Measurements from ENCODE around the gene TAC1.
"Not testable (repeated sequence)": the region's sequence is repeated elsewhere in the genome, so short reads cannot be mapped to it uniquely, and the experiment has no call there.

The TAC1 gene

DNA sequence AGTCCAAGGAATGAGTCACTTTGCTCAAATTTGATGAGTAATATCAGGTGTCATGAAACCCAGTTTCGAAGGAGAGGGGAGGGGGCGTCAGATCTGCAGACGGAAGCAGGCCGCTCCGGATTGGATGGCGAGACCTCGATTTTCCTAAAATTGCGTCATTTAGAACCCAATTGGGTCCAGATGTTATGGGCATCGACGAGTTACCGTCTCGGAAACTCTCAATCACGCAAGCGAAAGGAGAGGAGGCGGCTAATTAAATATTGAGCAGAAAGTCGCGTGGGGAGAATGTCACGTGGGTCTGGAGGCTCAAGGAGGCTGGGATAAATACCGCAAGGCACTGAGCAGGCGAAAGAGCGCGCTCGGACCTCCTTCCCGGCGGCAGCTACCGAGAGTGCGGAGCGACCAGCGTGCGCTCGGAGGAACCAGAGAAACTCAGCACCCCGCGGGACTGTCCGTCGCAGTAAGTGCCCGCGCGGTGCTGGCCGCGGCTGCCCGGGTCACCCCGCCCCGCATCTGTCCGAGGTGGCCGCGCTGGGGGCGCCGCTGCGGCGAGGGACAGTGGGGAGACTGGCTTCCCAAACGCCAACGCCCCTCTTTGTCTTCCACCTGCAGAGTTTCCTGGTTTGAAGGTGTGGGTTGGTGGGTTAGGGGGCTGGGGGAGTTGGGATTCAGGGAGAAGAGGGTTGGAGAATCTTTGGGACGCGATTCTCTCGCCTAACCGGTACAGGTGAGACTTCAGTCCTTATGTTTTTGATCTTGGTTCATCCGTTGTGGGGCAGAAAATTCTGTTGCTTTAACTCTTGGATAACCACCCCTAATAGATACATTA is at the start of gene TAC1:
TAC1 (plus strand) TSS at position 351 of the 829 bp plus-strand sequence. CDS start 527 bp downstream, outside the sequence.
- no peak for DNase-seq

- DNase-seq = no peak
Observed at GRCh38 chr7:97685952-97686351, 45.9 kb upstream of the TAC1 start.

DNA sequence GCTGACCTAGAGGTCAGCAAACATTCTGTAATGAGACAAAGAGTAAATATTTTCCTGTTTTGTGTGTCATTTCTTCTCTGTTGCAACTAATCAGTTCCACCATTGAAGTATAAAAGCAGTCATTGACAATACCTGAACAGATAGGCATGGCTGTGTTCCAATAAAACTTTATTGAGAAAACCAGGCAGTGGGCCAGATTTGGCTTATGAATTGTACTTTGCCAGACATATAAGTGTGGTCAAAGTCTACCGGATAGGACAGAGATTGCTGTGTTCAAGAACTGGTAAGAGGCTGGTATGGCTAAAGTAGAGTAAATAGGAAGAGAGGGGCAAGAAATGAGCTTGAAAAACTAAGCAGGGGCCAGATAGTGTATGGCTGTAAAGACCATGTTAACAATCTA is 38.3 kb upstream of the TAC1 start:
- DNase-seq = no peak

GRCh38 chr7:97694355-97694754 is 37.5 kb upstream of the TAC1 start:
- DNase-seq = no peak

DNA sequence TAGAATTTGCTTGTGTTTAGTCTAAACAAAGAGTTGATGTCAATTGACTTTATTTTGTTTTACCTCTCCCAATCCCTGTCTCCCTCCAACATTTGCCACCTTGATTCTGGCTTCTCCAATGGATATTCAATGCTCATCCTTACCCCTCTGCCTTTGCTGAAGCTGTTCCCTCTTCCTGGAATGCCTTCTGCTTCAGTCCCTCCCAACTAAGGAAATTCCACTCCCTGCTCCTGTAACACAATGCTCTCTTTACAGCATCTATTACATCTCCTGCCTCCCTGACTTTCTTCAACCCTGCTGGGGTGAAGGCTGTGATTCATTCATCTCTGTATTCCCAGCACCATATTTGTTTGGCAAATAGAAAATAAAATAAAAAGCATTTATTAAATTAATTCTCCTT is 34.5 kb upstream of the TAC1 start:
- no peak for DNase-seq

GRCh38 chr7:97722386-97722785 is 9.5 kb upstream of the TAC1 start:
- DNase-seq = no peak

- no peak for DNase-seq
Observed at GRCh38 chr7:97732565-97733275, 834 bp downstream of the TAC1 start.

GRCh38 chr7:97733276-97734161 is 1.6 kb downstream of the TAC1 start:
- no peak for DNase-seq

- DNase-seq = no peak
Observed at GRCh38 chr7:97734255-97734654, 2.4 kb downstream of the TAC1 start.

DNA sequence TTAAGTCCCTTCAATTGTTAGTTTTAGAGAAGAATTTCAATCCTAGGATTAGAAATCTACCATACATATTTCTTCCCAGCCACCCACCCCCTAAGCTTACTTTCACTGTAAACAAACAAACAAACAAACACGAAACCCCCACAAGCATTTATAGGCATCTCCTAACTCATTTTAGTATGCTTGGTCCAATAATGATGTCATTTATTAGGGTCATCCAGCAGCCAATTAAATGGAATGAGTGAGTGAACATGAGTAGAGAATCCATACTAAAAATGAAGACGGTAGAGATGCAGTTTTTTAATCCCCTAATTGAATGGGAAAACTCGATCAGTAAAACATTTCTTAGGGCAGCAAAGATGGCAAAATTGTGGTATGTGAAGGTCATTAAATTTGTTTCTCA is 3.2 kb downstream of the TAC1 start:
- DNase-seq = no peak

DNA sequence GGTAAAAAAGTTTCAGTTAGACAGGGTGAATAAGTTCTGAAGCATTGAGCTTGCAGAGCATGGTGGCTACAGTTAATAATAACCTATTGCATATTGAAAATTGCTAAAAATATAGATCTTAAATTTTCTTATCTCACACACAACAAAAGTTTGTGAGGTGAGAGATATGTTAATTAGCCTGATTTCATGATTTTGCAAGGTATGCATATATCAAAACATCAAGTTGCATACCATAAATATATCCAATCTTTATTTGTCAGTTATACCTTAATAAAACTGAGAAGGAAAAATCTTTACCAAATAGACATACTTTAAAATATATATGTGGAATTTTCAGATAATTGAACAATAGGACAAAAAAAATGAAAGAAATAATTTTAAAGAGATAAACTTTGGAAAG is 16.6 kb downstream of the TAC1 start:
- no peak for DNase-seq

DNA sequence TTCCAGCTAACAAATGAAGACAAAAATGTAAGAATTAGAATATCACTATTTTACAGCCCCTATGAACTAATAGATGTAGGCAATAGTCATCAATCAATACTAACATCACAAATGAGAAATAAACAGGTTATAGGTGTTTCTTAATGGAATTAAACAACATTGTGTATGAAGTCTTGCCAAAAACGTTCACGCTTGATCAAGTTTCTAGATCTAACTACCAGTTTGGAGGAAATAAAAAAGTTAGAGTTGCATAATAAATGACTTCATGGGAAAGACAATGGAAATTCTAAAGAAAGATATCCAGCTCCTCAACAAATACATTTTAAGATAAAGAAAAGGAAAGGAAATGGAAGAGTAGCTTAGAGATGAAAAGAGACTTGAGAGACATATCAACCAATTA is 19.7 kb downstream of the TAC1 start:
- DNase-seq = no peak

DNA sequence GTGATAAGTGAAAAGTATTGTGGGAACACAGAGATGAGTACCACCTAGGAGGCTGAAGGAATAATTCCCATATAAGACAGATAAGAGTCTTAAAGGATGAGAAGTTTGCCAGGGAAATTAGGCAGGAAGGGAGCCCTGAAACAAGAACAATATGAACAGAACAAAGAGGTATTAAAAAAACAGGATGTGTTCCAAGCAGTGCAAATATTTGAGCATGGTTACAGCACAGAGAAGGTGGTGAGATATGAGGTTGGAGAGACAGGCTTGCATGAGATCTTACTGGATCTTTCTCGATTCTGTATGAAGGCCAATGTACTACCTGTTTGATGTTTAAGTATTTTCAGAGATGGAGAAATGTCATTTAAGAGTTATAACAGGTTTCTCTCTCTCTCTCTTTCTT is 20.3 kb downstream of the TAC1 start:
- DNase-seq = no peak

- no peak for DNase-seq
Observed at GRCh38 chr7:97757824-97758223, 25.9 kb downstream of the TAC1 start.

DNA sequence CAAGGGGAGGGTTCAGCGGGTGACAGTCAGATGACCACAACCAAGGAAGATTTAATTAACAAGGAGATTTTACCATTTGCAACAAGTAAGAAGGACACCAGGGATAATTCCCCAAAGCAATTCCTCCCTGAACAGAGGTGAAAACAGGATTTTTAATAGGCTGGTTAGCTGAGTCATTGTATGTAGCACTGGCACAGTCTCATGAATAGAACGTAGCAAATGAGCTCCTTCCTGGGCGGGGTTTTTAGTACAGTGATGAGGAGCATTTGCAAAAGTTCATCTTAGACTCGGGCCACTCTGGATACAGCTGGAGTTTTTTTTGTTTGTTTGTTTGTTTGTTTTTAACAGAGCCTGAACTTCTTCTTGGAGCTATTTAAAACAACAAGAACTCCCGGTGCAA is 39.0 kb downstream of the TAC1 start:
- no peak for DNase-seq

- no peak for DNase-seq
Observed at GRCh38 chr7:97771576-97771975, 39.7 kb downstream of the TAC1 start.

DNA sequence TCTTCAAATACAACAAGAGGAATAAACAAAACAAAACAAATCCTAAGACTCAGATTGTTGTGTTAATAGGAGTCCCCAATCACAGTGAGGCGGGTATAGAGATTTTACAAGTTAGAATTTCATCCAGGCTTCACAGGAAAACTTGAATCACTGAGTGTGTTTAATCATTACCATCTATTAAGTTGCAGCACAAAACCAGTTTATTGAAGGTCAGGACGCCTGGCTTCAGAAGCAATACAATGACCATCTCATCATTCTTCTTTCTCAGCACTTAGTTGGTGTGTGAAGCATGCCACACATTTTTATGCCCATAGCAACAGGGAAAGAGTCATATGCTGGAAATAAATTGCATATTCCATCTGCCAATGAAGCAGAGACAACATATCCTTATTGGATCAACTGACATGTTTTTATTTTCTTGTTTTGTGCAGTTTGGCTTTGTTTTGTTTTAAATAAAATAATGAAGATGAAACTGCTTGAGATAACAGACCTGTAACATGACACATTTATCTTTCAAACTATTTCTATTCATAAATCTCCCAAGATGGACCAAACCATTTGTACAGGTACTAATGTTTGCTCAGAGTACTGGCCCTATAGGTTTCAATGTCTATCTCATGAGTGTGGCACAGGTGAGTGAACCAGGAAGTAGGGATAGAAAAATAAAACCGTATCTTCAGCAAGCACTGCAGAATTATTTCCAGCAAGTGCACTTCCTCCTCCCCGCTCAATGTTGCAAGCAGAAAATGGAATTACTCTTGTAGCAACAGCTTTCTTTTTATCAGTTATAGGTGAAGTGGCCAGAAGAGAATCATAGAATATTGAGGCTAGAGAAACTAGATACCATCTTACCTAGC is 40.4 kb downstream of the TAC1 start:
- no peak for DNase-seq

GRCh38 chr7:97786398-97786797 is 54.5 kb downstream of the TAC1 start:
- DNase-seq = not testable (repeated sequence)

Measured in NCI-H1694 (cell line).